ENCODE data around the gene MSANTD3. TPM values are rescaled to one million over a fixed set of nuclear protein-coding genes. Genes with fewer than 3 reads are reported as not detected.

Gene MSANTD3
- total RNA-seq, 1 experiment from 2014 or later: 53.2 TPM

DNA sequence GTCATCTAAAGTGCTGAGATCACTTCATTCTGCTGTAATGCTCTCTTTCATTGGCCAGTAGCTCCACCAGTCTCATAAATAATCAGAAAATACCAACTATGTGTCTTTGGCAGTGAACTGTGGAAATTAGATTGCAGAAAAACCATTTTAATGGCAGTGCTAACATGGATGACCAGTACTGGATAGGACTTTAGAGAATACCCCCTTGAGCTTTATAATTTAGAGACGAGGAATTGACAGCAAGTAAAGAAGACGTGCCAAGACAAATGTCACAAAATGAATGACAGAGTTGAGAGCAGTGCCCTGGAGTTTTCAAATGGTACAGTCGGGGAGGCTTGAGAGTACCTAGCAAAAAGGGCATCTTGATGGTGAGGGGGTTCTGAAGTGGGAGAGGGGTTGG, 5.8 kb downstream of the MSANTD3 start:
- Histone ChIP-seq H3K4me3 (no peak overlapping the region), H3K4me1 (replicated peaks; ENCODE audit: insufficient read depth) (peaks cover 29% of the 10 kb centered on the region), H3K4me2 (no peak overlapping the region), H2AFZ (no peak overlapping the region), H3F3A (ENCODE audit: insufficient read depth, low read depth) (peaks cover 25% of the 10 kb centered on the region), H3K9me3 (ENCODE audit: insufficient read depth, low read depth) (no peaks in the 10 kb centered on the region), H3K36me3 (ENCODE audit: low read depth) (no peaks in the 10 kb centered on the region), H4K20me1 (ENCODE audit: insufficient read depth) (no peaks in the 10 kb centered on the region), H3K9me2 (ENCODE audit: insufficient read depth) (no peaks in the 10 kb centered on the region), H3K79me2 (ENCODE audit: low read depth) (peaks cover 68% of the 10 kb centered on the region), H3K27me3 (ENCODE audit: insufficient read depth, low read depth) (no peaks in the 10 kb centered on the region), H3K27ac (no peak overlapping the region)
- BruUV-seq (replicated peaks): no TSS peak
- ChIA-PET POLR2A (ENCODE audit: unreplicated experiment) (no interaction called here), CTCF (no interaction called here)
- intact Hi-C loops (cut with micrococcal nuclease; ENCODE audit: unreplicated experiment): no loop called here
- no peak for DNase-seq
- TF ChIP-seq, protein P1, sequence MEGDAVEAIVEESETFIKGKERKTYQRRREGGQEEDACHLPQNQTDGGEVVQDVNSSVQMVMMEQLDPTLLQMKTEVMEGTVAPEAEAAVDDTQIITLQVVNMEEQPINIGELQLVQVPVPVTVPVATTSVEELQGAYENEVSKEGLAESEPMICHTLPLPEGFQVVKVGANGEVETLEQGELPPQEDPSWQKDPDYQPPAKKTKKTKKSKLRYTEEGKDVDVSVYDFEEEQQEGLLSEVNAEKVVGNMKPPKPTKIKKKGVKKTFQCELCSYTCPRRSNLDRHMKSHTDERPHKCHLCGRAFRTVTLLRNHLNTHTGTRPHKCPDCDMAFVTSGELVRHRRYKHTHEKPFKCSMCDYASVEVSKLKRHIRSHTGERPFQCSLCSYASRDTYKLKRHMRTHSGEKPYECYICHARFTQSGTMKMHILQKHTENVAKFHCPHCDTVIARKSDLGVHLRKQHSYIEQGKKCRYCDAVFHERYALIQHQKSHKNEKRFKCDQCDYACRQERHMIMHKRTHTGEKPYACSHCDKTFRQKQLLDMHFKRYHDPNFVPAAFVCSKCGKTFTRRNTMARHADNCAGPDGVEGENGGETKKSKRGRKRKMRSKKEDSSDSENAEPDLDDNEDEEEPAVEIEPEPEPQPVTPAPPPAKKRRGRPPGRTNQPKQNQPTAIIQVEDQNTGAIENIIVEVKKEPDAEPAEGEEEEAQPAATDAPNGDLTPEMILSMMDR (conservative IDR thresholded peaks at IDR 0.05): no peak
- TF ChIP-seq EZH2 (IDR thresholded peaks at IDR 0.05; ENCODE audit: low read depth): no peak

DNA sequence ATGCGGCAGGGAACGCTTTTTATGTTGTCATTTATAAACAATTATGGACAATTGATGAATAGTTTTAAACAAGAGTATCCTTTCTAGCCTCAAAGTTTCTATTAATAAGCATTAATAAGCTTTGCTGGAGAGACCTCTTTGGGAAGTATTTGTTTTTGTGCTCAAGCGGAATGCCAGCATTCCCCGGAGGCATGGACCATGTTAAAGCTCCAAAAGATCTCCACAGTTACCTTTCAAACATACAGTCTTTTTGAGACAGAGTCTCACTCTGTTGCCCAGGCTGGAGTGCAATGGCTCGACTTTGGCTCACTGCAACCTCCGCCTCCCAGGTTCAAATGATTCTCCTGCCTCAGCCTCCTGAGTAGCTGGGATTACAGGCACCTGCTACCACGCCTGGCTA, 9.6 kb downstream of the MSANTD3 start:
- Histone ChIP-seq H2AFZ (no peak overlapping the region), H3K27me3 (ENCODE audit: insufficient read depth, low read depth) (no peaks in the 10 kb centered on the region), H3K9me2 (ENCODE audit: insufficient read depth) (no peaks in the 10 kb centered on the region), H3F3A (ENCODE audit: insufficient read depth, low read depth) (peaks cover 8% of the 10 kb centered on the region; the same call in 1 of the 2 replicates), H4K20me1 (ENCODE audit: insufficient read depth) (no peaks in the 10 kb centered on the region), H3K36me3 (ENCODE audit: low read depth) (no peaks in the 10 kb centered on the region), H3K9me3 (ENCODE audit: insufficient read depth, low read depth) (no peaks in the 10 kb centered on the region), H3K4me1 (replicated peaks; ENCODE audit: insufficient read depth) (no peaks in the 10 kb centered on the region), H3K79me2 (ENCODE audit: low read depth) (peaks cover 53% of the 10 kb centered on the region), H3K4me2 (no peak overlapping the region), H3K27ac (no peak overlapping the region), H3K4me3 (no peak overlapping the region)
- intact Hi-C loops (cut with micrococcal nuclease; ENCODE audit: unreplicated experiment): loop anchor here (5.0 kb wide), 1 partner anchor 114 kb away; no protein-coding TSS in a partner anchor
- TF ChIP-seq, protein P1 (conservative IDR thresholded peaks at IDR 0.05): no peak
- no peak for TF ChIP-seq EZH2 (IDR thresholded peaks at IDR 0.05; ENCODE audit: low read depth)
- POLR2A ChIA-PET (ENCODE audit: unreplicated experiment): no interaction called here
- CTCF ChIA-PET: no interaction called here
- no TSS peak for BruUV-seq (replicated peaks)
- no peak for DNase-seq

DNA sequence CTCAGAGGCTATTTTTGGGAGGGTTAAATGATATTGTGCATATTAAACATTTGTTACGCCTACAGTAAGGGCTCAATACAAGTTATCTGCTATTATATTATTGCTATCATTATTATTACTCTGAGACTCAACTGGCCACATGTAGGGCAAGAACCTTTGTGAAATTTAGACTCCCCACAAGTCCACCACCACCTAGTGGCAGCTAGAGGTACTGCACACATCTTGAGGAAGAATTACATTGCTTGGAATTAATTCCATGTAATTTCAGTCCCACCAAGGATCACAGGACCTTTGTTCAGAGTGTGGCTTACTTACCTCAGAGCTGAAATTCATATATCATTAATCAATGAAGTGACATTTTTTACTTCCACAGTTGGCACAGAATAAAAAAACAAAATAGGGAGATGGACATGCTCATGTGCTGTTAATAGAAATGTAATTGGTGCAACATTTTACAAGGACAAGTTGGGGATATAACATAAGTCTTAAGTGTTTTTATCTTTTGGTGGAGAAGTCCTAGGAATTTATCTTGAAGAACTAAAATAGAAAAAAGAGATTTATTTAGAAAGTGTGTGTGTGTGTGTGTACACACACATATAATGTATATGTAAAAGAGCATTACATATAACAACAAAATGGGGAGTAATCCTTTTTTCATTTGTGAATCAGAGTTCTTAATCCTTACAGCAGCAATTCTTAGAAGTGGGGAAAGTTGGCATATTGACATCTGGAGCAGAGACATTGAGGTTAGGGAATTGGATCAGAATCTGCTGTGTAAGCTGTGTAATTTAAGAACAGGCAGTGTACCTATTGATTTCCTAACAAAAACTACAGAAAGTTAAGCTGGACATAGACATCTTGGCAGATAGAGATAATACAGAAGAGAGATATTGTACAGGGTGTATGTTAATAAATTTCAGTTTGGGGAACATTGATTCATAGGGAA, 11.2 kb downstream of the MSANTD3 start:
- POLR2A ChIA-PET (ENCODE audit: unreplicated experiment): interaction anchor here (0.6 to 0.7 kb wide), 3 partner anchors 11 to 79 kb away, joined by 3 to 5 read pairs (median 3); partner anchors contain the start of gene MSANTD3
- Histone ChIP-seq H2AFZ (no peak overlapping the region), H3F3A (ENCODE audit: insufficient read depth, low read depth) (peaks cover 8% of the 10 kb centered on the region; the same call in 1 of the 2 replicates), H3K27ac (no peak overlapping the region), H3K4me2 (no peak overlapping the region), H3K9me3 (ENCODE audit: insufficient read depth, low read depth) (no peaks in the 10 kb centered on the region), H3K4me1 (replicated peaks; ENCODE audit: insufficient read depth) (no peaks in the 10 kb centered on the region), H3K27me3 (ENCODE audit: insufficient read depth, low read depth) (no peaks in the 10 kb centered on the region), H3K36me3 (ENCODE audit: low read depth) (no peaks in the 10 kb centered on the region), H4K20me1 (ENCODE audit: insufficient read depth) (no peaks in the 10 kb centered on the region), H3K79me2 (ENCODE audit: low read depth) (peaks cover 39% of the 10 kb centered on the region), H3K9me2 (ENCODE audit: insufficient read depth) (no peaks in the 10 kb centered on the region), H3K4me3 (no peak overlapping the region)
- CTCF ChIA-PET: interaction anchor here (0.5 kb wide), 1 partner anchor 344 kb away, joined by 4 read pairs; no protein-coding TSS in a partner anchor
- peak; percentile 56 to 70 for DNase-seq
- intact Hi-C loops (cut with micrococcal nuclease; ENCODE audit: unreplicated experiment): loop anchor here (5.0 kb wide), 1 partner anchor 116 kb away; no protein-coding TSS in a partner anchor
- BruUV-seq (replicated peaks): no TSS peak
- TF ChIP-seq EZH2 (IDR thresholded peaks at IDR 0.05; ENCODE audit: low read depth): no peak
- TF ChIP-seq, protein P1 (conservative IDR thresholded peaks at IDR 0.05): peak; percentile 96

Measured in PC-9 (cell line).